Renal cortex interstitium (tissue), 15 donors: Measurements from ENCODE around the gene NFRKB. TPM values are rescaled to one million over a fixed set of nuclear protein-coding genes. Genes with fewer than 3 reads are reported as not detected.

ENCODE experiments used
- DNase-seq, 11 donors: peaks; one replicate each; pipeline ENCODE4 v3.0.0-alpha.2; 2013; ENCODE audit warnings: low read depth in 9 of 11, low spot score in 4 of 11; ENCODE audit errors: extremely low read depth in 1 of 11
- long read RNA-seq, 16 experiments: transcript quantifications; one replicate each; lab custom pipeline, GENCODE V29; 2026
- polyA plus RNA-seq, 3 donors: library from polyadenylated mRNA; unstranded; fragments of 120-200 nt; gene quantifications; one replicate each; pipeline ENCODE4 v1.2.1, GENCODE V29; 2013; ENCODE audit not compliant: insufficient read length in 3 of 3

NFRKB gene
- 10 to 100 TPM; 40.9 to 54.8 (median 47.5) TPM for polyA plus RNA-seq
- long read RNA-seq, donor 1 = 0 reads
- long read RNA-seq, donor 2 = 0 reads
- long read RNA-seq, donor 3 = 0 reads
- long read RNA-seq, donor 4 = 0 reads
- long read RNA-seq, donor 5 = 0 reads
- long read RNA-seq, donor 6 = 0 reads
- long read RNA-seq, donor 7 = 0 reads
- long read RNA-seq, donor 8 = 0 reads
- long read RNA-seq, donor 9 = 0 reads
- long read RNA-seq, donor 10 = 0 reads
- long read RNA-seq, donor 11, full-length matches to known transcripts = 1 of 1 reads
- long read RNA-seq, donor 11, partial matches to known transcripts = 0 of 1 reads
- long read RNA-seq, donor 11, other reads (novel, unspliced or antisense) = 0 of 1 reads
- long read RNA-seq, donor 12 = 0 reads
- long read RNA-seq, donor 13 = 0 reads
- long read RNA-seq, donor 14 = 0 reads
- long read RNA-seq, donor 15, partial matches to known transcripts = 7 of 7 reads
- long read RNA-seq, donor 15, other reads (novel, unspliced or antisense) = 0 of 7 reads
- long read RNA-seq, donor 16, partial matches to known transcripts = 0 of 1 reads
- long read RNA-seq, donor 16, other reads (novel, unspliced or antisense) = 0 of 1 reads

- peak; percentile 35 to 85 (median 77) for DNase-seq
Observed at GRCh38 chr11:129895126-129896041, at the start of gene NFRKB. Gene NFRKB (minus strand): TSS chr11:129895578. CDS start chr11:129892849, 2,729 bp downstream.

- no peak for DNase-seq
Observed at GRCh38 chr11:129944696-129945095, 49.3 kb upstream of the NFRKB start.

- DNase-seq = no peak
Observed at GRCh38 chr11:129943036-129943435, 47.7 kb upstream of the NFRKB start.

DNA sequence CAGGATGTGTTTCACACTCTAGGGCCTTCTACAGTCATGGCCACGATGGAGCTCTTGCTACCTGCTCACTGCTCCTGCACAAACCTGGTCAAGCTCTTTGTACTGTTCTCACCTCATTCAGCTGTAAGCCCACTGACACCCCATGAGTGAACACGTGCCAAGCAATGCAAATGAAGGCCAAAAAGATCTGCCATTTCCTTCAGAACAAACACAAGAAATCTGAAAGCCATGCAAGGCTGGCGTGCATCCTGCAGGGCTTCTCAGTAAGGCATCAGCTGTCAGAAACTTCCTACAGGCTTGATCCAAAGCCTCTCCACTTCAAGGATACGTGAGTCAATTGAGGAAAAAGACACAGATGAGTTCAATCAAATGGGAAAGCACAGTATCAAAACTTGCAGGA is 44.1 kb upstream of the NFRKB start:
- DNase-seq = no peak

GRCh38 chr11:129938764-129939163 is 43.4 kb upstream of the NFRKB start:
- no peak for DNase-seq

DNA sequence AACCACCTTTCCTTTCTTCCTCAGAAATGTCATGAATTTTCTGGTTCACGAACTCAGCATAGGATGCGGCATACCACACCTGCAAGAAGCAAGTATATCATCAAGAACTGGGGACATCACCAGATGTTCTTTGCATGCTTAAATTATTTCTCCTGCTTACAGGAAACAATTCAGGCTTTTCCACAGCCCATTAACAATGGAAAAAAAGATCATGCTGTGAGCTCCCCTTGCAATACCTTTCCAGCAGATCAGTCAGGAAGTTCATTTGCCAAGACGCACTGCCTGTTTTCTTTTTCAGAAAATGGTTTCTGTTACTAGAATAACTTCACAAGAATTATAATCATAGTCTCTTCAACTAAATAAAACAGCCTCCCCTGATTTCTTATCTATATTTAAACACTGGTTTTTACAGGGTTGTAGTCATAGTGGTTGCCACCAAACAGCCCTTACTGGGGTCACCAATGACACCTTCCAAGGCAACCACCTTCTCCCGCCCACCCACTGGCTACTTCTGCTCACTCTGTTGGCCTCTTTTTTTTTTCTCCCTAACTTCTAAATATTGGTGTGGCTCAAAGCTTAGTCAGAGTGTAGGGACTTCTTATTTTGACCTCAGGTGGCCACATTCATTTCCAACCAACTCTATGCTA is 42.3 kb upstream of the NFRKB start:
- DNase-seq = peak in 1 of 11 donors; percentile 15

DNA sequence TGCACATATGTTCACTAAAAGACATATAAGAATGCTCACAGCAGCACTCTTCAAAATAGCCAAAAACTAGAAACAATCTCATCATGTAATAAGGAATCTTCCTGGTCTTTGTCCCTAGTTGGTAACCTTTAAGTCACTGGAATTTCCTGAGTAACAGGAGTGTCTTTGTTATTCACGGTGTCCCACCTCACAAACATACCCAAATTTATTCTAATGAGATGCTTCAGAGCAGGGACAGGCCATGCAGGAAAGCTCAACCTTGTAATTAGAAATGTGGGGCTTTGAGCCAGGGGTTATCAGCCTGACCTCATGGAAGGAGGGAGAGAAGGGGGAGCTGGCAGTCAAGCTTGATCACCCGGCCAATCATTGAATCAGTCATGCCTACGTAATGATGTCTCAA is 40.3 kb upstream of the NFRKB start:
- no peak for DNase-seq

DNA sequence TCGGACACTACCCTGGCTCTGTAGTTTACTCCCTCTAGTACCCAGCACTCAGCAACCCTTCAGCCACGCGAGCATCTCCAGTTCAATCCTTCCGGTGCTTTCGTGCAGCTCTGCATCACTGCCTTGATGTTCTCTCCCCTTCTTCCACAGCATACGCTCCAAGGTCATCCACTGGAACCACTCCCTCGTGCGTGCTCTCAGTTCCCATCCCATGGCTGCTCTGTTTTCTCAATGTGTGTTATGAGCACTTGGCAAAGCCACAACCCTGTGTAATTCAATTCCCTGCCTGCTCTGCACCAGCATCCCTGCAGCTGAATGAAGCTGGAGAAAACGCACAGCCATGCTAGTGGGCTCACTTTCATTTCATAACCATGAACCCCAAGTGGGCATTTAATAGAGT is 38.5 kb upstream of the NFRKB start:
- peak in 1 of 11 donors; percentile 18 for DNase-seq

DNA sequence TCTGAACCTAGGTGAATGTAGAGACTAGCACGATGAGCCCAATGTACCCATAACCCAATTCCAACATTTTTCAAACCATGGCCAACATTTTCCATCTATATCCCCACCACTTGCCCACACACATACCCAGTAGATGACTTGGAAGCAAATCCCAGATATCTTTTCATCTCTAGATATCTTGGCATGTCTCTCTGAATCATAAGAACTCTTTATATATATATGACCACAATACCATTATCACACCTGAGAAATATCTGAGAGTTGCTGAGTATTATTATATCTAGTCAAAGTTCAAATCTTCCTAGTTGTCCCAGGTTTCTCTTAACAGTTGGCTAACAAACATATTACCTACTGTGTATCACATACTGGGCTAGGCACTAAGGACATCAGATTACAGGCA is 37.9 kb upstream of the NFRKB start:
- DNase-seq = no peak

GRCh38 chr11:129932381-129933067 is 37.1 kb upstream of the NFRKB start:
- no peak for DNase-seq

DNA sequence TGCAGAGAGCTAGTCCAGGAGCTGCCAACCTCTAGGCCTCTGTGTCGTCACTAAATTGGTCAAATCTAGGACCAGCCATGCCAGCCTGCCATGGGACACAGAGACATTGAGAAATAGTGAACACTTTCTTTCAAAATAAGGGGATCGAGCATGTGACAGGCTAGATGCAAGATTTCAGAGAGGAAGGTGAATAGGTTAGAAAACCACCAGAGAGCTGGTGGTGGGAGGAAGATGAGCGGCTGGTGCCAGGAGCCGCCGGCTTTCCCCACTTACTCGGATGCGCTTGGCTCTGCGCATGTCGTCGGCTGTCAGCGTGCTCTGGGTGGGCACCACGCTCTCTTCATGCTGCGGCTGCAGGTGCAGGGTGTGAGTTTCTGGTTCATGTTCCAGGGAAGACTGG is 35.4 kb upstream of the NFRKB start:
- no peak for DNase-seq

- no peak for DNase-seq
Observed at GRCh38 chr11:129930296-129930695, 34.9 kb upstream of the NFRKB start.

GRCh38 chr11:129929721-129930120 is 34.3 kb upstream of the NFRKB start:
- DNase-seq = no peak

DNA sequence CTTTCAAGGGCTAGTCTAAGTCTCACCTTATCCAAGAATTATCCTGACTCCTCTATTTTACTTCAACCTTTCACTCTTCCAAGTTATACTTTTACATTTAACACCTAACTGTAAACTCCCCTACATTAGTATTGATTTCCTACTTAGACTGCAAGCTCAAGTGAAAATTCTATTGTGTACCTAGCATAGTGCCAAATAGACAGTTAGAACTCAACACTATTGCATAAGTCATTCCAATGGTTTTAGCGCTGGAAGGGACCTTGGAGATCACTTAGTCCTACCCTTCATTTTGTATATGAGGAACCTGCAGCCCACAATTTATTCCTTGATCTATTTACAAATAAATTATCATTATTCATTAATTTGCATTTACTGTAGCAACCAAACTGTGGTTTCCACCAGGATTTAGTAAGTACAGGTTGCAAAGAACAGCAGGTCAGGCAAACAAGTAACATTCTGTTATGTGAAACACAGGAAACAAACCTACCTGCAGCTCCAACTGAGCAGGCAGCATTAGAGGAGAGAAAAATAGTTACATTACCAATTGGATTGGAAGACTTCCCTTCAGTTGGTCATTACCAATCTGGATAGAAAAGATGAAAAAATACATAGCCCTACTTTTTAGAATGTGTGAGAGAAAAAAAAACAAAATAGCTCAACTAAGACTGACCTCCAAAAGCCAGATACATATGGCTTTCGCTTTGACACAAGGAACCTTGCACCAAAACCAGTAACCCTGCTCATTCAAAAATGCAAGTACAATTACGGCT is 33.7 kb upstream of the NFRKB start:
- DNase-seq = no peak

DNA sequence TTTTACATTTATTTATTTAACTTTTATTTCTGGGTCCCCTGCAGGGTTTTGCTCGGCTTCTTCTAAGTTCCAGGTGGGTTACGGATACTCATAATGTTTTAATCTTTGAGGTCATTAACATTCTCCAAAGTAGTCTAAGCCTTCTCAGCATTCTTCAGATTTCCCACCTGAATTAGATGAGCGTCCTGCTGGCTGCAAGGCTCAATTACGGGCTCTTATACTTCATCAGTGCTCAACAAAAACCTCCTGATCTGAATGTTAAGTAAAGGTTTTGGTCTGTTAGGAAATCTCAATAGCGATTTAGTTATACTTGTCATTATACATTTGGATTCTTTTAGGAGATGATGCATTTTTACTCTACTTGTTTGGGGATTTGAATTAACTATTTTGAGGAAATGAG is 27.3 kb upstream of the NFRKB start:
- DNase-seq = no peak

- no peak for DNase-seq
Observed at GRCh38 chr11:129918361-129918760, 23.0 kb upstream of the NFRKB start.

- DNase-seq = no peak
Observed at GRCh38 chr11:129917231-129917630, 21.9 kb upstream of the NFRKB start.

DNA sequence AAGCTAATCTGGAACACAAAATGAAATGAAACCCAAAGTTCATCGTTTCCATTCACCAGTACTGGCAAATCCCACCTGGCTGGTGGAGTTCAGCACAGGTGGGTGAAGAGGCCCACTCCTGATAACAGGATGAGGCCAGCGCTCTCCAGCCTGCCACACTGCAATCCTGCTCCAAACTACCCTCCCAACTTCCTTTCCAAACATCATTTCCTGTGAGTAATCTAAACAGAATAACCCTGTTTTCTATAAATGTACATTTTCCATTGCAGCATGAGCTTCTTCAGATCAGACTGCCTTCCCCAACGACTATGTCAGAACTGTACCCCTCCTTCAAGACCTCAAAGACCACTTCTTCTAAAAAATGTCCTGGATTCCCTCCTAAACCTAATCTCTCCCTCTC is 15.9 kb upstream of the NFRKB start:
- no peak for DNase-seq
